ENCODE measurements around the gene SLC15A1.

- no peak for TF ChIP-seq POLR2A (IDR thresholded peaks at IDR 0.05)
- TF ChIP-seq POLR2AphosphoS5 (IDR thresholded peaks at IDR 0.05) = no peak
Observed at GRCh38 chr13:98751861-98752466, 508 bp downstream of the SLC15A1 start.
